Liver (tissue), 9 donors: ENCODE results near the gene GHRHR. TPM values are rescaled to one million over a fixed set of nuclear protein-coding genes. Genes with fewer than 3 reads are reported as not detected.

Source experiments
- DNase-seq: peaks from one replicate; pipeline ENCODE4 v3.0.0-alpha.2; 2017; ENCODE audit warnings: low spot score
- H3K27ac ChIP-seq, 2 donors: one replicate each; pipeline ENCODE4 v1.7.0; 2013; ENCODE audit warnings: inconsistent platforms in 2 of 2, low read length in 2 of 2, control low read depth in 1 of 2, low read depth in 1 of 2, mild to moderate bottlenecking in 1 of 2
- H3K27me3 ChIP-seq, 4 donors: one replicate each; pipeline versions ENCODE4 v1.6.1 to v1.7.0; 2013; ENCODE audit warnings: low read length in 3 of 4, inconsistent platforms in 1 of 4, mild to moderate bottlenecking in 1 of 4, moderate library complexity in 1 of 4; ENCODE audit not compliant: control insufficient read depth in 4 of 4, insufficient read depth in 4 of 4
- H3K36me3 ChIP-seq, 4 donors: one replicate each; pipeline versions ENCODE4 v1.6.1 to v1.7.0; 2013; ENCODE audit warnings: low read length in 3 of 4, mild to moderate bottlenecking in 3 of 4, low read depth in 1 of 4, moderate library complexity in 1 of 4; ENCODE audit not compliant: control insufficient read depth in 4 of 4, insufficient read depth in 3 of 4
- H3K4me1 ChIP-seq, 4 donors: one replicate each; pipeline versions ENCODE4 v1.6.1 to v1.7.0; 2013; ENCODE audit warnings: low read length in 3 of 4, mild to moderate bottlenecking in 3 of 4, moderate library complexity in 1 of 4; ENCODE audit not compliant: control insufficient read depth in 4 of 4, insufficient read depth in 4 of 4
- H3K4me3 ChIP-seq, 3 donors: one replicate each; pipeline versions ENCODE4 v1.6.1 to v1.7.0; 2013; ENCODE audit warnings: low read length in 3 of 3, control low read depth in 1 of 3, low read depth in 1 of 3, mild to moderate bottlenecking in 1 of 3
- H3K9ac ChIP-seq, 2 donors: one replicate each; pipeline ENCODE4 v1.7.0; 2013; ENCODE audit warnings: low read length in 2 of 2, mild to moderate bottlenecking in 2 of 2, moderate library complexity in 2 of 2, control low read depth in 1 of 2, low read depth in 1 of 2
- H3K9me3 ChIP-seq, 4 donors: one replicate each; pipeline versions ENCODE4 v1.6.1 to v1.7.0; 2013; ENCODE audit warnings: low read length in 3 of 4; ENCODE audit not compliant: control insufficient read depth in 4 of 4
- ATF3 ChIP-seq: IDR thresholded peaks from 2 replicates; pipeline ENCODE4 v1.6.1; 2016; ENCODE audit warnings: antibody characterized with exemption
- CTCF ChIP-seq: fragments of 150-350 bp; IDR thresholded peaks from 2 replicates; pipeline ENCODE4 v1.5.1; 2017; ENCODE audit warnings: improper control_type of control experiment, low read depth, low read length; ENCODE audit not compliant: missing input control
- EGR1 ChIP-seq, 2 donors: IDR thresholded peaks; 2 replicates each; pipeline ENCODE4 v1.6.1; 2016 to 2018; ENCODE audit warnings: antibody characterized with exemption in 2 of 2, low read depth in 2 of 2
- FOXA1 ChIP-seq: IDR thresholded peaks from 2 replicates; pipeline ENCODE4 v1.6.1; 2016; ENCODE audit warnings: antibody characterized with exemption
- FOXA2 ChIP-seq: IDR thresholded peaks from 2 replicates; pipeline ENCODE4 v1.6.1; 2016; ENCODE audit warnings: antibody characterized with exemption
- GABPA ChIP-seq, 2 donors: IDR thresholded peaks in 1 of 2; conservative IDR thresholded peaks in 1 of 2; 2 replicates each; pipeline ENCODE4 v1.6.1; 2016; ENCODE audit warnings: antibody characterized with exemption in 2 of 2, mild to moderate bottlenecking in 1 of 2, moderate library complexity in 1 of 2
- HNF4A ChIP-seq, 2 donors: conservative IDR thresholded peaks; 2 replicates each; pipeline ENCODE4 v1.6.1; 2016; ENCODE audit warnings: antibody characterized with exemption in 2 of 2, mild to moderate bottlenecking in 2 of 2
- HNF4G ChIP-seq: IDR thresholded peaks from 2 replicates; pipeline ENCODE4 v1.6.1; 2016; ENCODE audit warnings: antibody characterized with exemption
- JUND ChIP-seq, 2 donors: IDR thresholded peaks; 2 replicates each; pipeline ENCODE4 v1.6.1; 2016; ENCODE audit warnings: antibody characterized with exemption in 2 of 2
- MAX ChIP-seq: IDR thresholded peaks from 2 replicates; pipeline ENCODE4 v1.6.1; 2016; ENCODE audit warnings: antibody characterized with exemption
- NR2F2 ChIP-seq: IDR thresholded peaks from 2 replicates; pipeline ENCODE4 v1.6.1; 2016; ENCODE audit warnings: antibody characterized with exemption
- RAD21 ChIP-seq, 2 donors: IDR thresholded peaks; 2 replicates each; pipeline ENCODE4 v1.6.1; 2016; ENCODE audit warnings: antibody characterized with exemption in 2 of 2, mild to moderate bottlenecking in 2 of 2
- REST ChIP-seq: IDR thresholded peaks from 2 replicates; pipeline ENCODE4 v1.6.1; 2016; ENCODE audit warnings: antibody characterized with exemption, mild to moderate bottlenecking
- RXRA ChIP-seq, 2 donors: IDR thresholded peaks; 2 replicates each; pipeline ENCODE4 v1.6.1; 2017 to 2018; ENCODE audit warnings: antibody characterized with exemption in 2 of 2, mild to moderate bottlenecking in 1 of 2
- SP1 ChIP-seq: IDR thresholded peaks from 2 replicates; pipeline ENCODE4 v1.6.1; 2018; ENCODE audit warnings: antibody characterized with exemption, mild to moderate bottlenecking
- TAF1 ChIP-seq: conservative IDR thresholded peaks from 2 replicates; pipeline ENCODE4 v1.6.1; 2016; ENCODE audit warnings: antibody characterized with exemption, mild to moderate bottlenecking
- YY1 ChIP-seq: IDR thresholded peaks from 2 replicates; pipeline ENCODE4 v1.6.1; 2016; ENCODE audit warnings: antibody characterized with exemption, mild to moderate bottlenecking
- ZBTB33 ChIP-seq: IDR thresholded peaks from 2 replicates; pipeline ENCODE4 v1.6.1; 2016; ENCODE audit warnings: antibody characterized with exemption
- WGBS: extraction: QIAGEN DNeasy Blood & Tissue Kit; methylation state at CpG from one replicate; pipeline ENCODE4 v1.1.7; 2013; 5-methylcytosine and 5-hydroxymethylcytosine counted together
- polyA plus RNA-seq, 2 donors: library from polyadenylated mRNA; stranded (reverse) in 1 of 2; unstranded in 1 of 2; fragments of 200-250 nt in 1 of 2; fragments of >200 nt in 1 of 2; fragmentation: Nextera tagmentation in 1 of 2; extraction: Ambion mirVana in 1 of 2; gene quantifications; one replicate each; pipeline versions ENCODE4 v1.2.1 to v1.2.3, GENCODE V29; 2013 to 2015
- total RNA-seq, 2 donors: library from RNA; depleted of rRNA; stranded (reverse); fragments of >200 nt; gene quantifications; one replicate each; pipeline ENCODE4 v1.2.3, GENCODE V29; 2014
- donor health status: healthy.
- donor health status: healthy.
- donor health status: healthy.
- donor health status: healthy.
- donor health status: healthy.

Gene GHRHR
- total and polyA plus RNA-seq, 4 donors, result 0.46 to 0.50 TPM; not detected in 2

- Histone ChIP-seq H3K27me3 (no peaks in the 10 kb centered on the region), H3K36me3 (no peaks in the 10 kb centered on the region), H3K4me3 (no peak overlapping the region), H3K27ac (no peak overlapping the region), H3K9ac (no peak overlapping the region), H3K9me3 (no peaks in the 10 kb centered on the region), H3K4me1 (peaks cover 0 to 7% (median 1%) of the 10 kb centered on the region in 4 donors)
- TF ChIP-seq YY1 (no peak), REST (peak; percentile 72), SP1 (peak; percentile 44), ATF3 (no peak), FOXA2 (no peak), CTCF (no peak), JUND (IDR thresholded peaks at IDR 0.05) (no peak), HNF4A (conservative IDR thresholded peaks at IDR 0.05) (no peak), HNF4G (no peak), RXRA (IDR thresholded peaks at IDR 0.05) (peak in 1 of 2 donors; percentile 12), TAF1 (no peak), GABPA (IDR thresholded peaks at IDR 0.05 in 1 of 2, conservative IDR thresholded peaks at IDR 0.05 in 1 of 2) (no peak), ZBTB33 (no peak), NR2F2 (no peak), FOXA1 (no peak), RAD21 (IDR thresholded peaks at IDR 0.05) (no peak), MAX (no peak), EGR1 (IDR thresholded peaks at IDR 0.05; ENCODE audit: low read depth in 2 of 2) (no peak)
- peak; percentile 27 for DNase-seq
- WGBS, result 37% methylated on average over 6 of the region's 6 CpGs
Observed at GRCh38 chr7:30970594-30971094, 6.9 kb downstream of the GHRHR start.
